HepG2 (cell line): ENCODE results near the gene TDP2. TPM values are rescaled to one million over a fixed set of nuclear protein-coding genes. Genes with fewer than 3 reads are reported as not detected.

Source experiments
- BORCS8-MEF2B ChIP-seq: sonication (generic); formaldehyde crosslinking; IDR thresholded peaks from 2 replicates; pipeline ENCODE4 v1.8.0; 2022; ENCODE audit warnings: mild to moderate bottlenecking, missing genetic modification reagents
- KDM4B ChIP-seq: sonication (generic); formaldehyde crosslinking; IDR thresholded peaks from 2 replicates; pipeline ENCODE4 v1.4.0; 2020; ENCODE audit warnings: missing genetic modification reagents
- MEF2D ChIP-seq: sonication (generic); formaldehyde crosslinking; IDR thresholded peaks from 2 replicates; pipeline ENCODE4 v1.5.1; 2020; ENCODE audit warnings: mild to moderate bottlenecking, missing genetic modification reagents
- NFE2L2 ChIP-seq: fragments of 150-350 bp; IDR thresholded peaks from 2 replicates; pipeline ENCODE4 v1.6.1; 2014; ENCODE audit warnings: low read length
- PAX8 ChIP-seq: sonication (generic); formaldehyde crosslinking; IDR thresholded peaks from 2 replicates; pipeline ENCODE4 v1.8.0; 2022; ENCODE audit warnings: mild to moderate bottlenecking, missing genetic modification reagents, borderline replicate concordance
- PPARG ChIP-seq: conservative IDR thresholded peaks from 2 replicates; pipeline ENCODE4 v1.6.1; 2016; ENCODE audit warnings: missing biosample characterization, missing genetic modification reagents
- RXRA ChIP-seq: sonication (generic); formaldehyde crosslinking; IDR thresholded peaks from 2 replicates; pipeline ENCODE4 v1.5.1; 2020; ENCODE audit warnings: missing genetic modification reagents
- TARDBP ChIP-seq: sonication (generic); formaldehyde crosslinking; IDR thresholded peaks from 2 replicates; pipeline ENCODE4 v1.8.0; 2022; ENCODE audit warnings: mild to moderate bottlenecking, missing genetic modification reagents
- ZEB1 ChIP-seq: IDR thresholded peaks from 2 replicates; pipeline ENCODE4 v1.6.1; 2012; ENCODE audit warnings: mild to moderate bottlenecking, low read depth, inconsistent platforms; ENCODE audit not compliant: insufficient replicate concordance
- ZNF468 ChIP-seq: sonication (generic); formaldehyde crosslinking; IDR thresholded peaks from 2 replicates; pipeline ENCODE4 v1.8.0; 2022; ENCODE audit warnings: mild to moderate bottlenecking, moderate library complexity, missing genetic modification reagents
- ZNF574 ChIP-seq: sonication (generic); formaldehyde crosslinking; IDR thresholded peaks from 2 replicates; pipeline ENCODE4 v1.4.0; 2020; ENCODE audit warnings: missing genetic modification reagents
- ZNF891 ChIP-seq: sonication (generic); formaldehyde crosslinking; IDR thresholded peaks from 2 replicates; pipeline ENCODE4 v1.5.0; 2020; ENCODE audit warnings: mild to moderate bottlenecking, missing genetic modification reagents
- ZSCAN25 ChIP-seq: sonication (generic); formaldehyde crosslinking; IDR thresholded peaks from 2 replicates; pipeline ENCODE4 v1.8.0; 2022; ENCODE audit warnings: mild to moderate bottlenecking, missing genetic modification reagents
- polyA plus RNA-seq, 8 experiments: library from polyadenylated mRNA; depleted of rRNA in 3 of 8; stranded (reverse) in 7 of 8; unstranded in 1 of 8; fragments of >200 nt; fragmentation: Illumina TruSeq in 4 of 8; extraction: Trizol in 4 of 8; gene quantifications; 2 replicates each; pipeline versions ENCODE4 v1.2.1 to v1.2.3, GENCODE V29; 2011 to 2016; ENCODE audit warnings: low read depth in 4 of 8, missing spikeins in 1 of 8, mixed read lengths in 1 of 8; ENCODE audit not compliant: insufficient read depth in 1 of 8
- total RNA-seq, 5 experiments: library from RNA; depleted of rRNA; stranded (reverse); fragments of >200 nt; fragmentation: Illumina TruSeq; extraction: Trizol; gene quantifications; 2 replicates each; pipeline ENCODE4 v1.2.3, GENCODE V29; 2016; ENCODE audit warnings: low read depth in 1 of 5
- TF ChIP-seq, protein P1 (sequence below): sonication (generic); formaldehyde crosslinking; IDR thresholded peaks from 2 replicates; pipeline ENCODE4 v1.4.0; 2020; ENCODE audit warnings: mild to moderate bottlenecking, missing genetic modification reagents

Gene TDP2
- total and polyA plus RNA-seq, 2 of the 13 experiments (the other 11 are each of a cell fraction or from before 2014, with no cell fraction given): 30.5 to 42.6 TPM

GRCh38 chr6:24666641-24667377 is at the start of gene TDP2, which contains the start of gene ACOT13 (continued):
- no peak; the same call in 1 of the 2 replicates for TF ChIP-seq ZSCAN25
- TF ChIP-seq ZNF468 (CRISPR knock-in tag): no peak
- no peak for TF ChIP-seq PAX8
- TF ChIP-seq ZEB1: peak; percentile 79
- TF ChIP-seq ZNF574 (CRISPR knock-in tag): peak; percentile 95
- TF ChIP-seq BORCS8-MEF2B (CRISPR knock-in tag): no peak
- TF ChIP-seq, protein P1, sequence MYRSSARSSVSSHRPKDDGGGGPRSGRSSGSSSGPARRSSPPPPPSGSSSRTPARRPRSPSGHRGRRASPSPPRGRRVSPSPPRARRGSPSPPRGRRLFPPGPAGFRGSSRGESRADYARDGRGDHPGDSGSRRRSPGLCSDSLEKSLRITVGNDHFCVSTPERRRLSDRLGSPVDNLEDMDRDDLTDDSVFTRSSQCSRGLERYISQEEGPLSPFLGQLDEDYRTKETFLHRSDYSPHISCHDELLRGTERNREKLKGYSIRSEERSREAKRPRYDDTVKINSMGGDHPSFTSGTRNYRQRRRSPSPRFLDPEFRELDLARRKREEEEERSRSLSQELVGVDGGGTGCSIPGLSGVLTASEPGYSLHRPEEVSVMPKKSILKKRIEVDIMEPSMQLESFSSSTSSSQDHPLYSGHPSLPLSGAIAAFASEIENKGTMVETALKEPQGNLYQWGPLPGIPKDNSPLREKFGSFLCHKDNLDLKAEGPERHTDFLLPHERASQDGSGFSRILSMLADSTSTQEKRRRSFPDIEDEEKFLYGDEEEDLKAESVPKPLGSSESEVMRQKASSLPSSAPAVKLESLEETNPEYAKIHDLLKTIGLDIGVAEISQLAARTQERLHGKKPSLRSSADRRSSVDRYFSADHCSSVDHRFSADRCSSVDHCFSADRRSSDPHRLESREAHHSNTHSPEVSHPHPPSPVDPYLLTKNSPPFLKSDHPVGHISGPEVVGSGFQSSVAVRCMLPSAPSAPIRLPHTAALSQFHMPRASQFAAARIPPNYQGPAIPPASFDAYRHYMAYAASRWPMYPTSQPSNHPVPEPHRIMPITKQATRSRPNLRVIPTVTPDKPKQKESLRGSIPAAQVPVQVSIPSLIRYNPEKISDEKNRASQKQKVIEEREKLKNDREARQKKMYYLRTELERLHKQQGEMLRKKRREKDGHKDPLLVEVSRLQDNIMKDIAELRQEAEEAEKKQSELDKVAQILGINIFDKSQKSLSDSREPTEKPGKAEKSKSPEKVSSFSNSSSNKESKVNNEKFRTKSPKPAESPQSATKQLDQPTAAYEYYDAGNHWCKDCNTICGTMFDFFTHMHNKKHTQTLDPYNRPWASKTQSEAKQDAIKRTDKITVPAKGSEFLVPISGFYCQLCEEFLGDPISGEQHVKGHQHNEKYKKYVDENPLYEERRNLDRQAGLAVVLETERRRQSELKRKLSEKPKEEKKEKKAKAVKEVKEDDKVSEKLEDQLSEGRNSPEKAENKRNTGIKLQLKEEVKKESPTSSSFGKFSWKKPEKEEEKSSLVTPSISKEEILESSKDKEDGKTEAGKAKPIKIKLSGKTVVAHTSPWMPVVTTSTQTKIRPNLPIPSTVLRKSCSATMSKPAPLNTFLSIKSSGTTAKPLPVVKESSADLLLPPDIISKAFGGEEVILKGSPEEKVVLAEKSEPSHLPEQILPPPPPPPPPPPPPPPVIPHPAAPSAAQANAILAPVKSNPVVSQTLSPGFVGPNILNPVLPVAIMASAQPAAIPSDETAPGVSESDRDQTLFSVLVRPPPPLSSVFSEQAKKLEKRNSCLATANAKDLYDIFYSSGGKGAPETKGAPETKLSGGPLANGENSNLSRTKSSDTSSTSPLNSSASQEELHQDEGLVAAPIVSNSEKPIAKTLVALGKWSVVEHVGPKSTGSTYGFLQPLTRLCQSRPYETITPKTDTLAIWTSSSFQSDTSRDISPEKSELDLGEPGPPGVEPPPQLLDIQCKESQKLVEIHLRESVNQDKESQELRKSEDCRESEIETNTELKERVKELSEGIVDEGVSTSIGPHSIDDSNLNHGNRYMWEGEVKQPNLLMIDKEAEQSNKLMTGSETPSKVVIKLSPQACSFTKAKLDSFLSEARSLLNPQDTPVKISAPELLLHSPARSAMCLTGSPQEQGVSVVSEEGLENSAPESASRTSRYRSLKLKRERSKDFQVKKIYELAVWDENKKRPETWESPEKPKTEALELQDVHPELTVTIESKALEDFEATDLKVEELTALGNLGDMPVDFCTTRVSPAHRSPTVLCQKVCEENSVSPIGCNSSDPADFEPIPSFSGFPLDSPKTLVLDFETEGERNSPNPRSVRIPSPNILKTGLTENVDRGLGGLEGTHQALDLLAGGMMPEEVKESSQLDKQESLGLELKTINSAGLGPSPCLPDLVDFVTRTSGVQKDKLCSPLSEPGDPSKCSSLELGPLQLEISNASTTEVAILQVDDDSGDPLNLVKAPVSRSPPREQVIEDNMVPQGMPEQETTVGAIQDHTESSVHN (CRISPR knock-in tag): no peak
- TF ChIP-seq TARDBP (CRISPR knock-in tag): peak; percentile 77
- TF ChIP-seq KDM4B: peak; percentile 96
- TF ChIP-seq PPARG: peak; percentile 77
- TF ChIP-seq MEF2D: peak; percentile 89
- peak; percentile 58; the same call in 1 of the 2 replicates for TF ChIP-seq NFE2L2
- TF ChIP-seq RXRA (CRISPR knock-in tag): peak; percentile 78
- peak; percentile 6; the same call in 1 of the 2 replicates for TF ChIP-seq ZNF891 (CRISPR knock-in tag)
